ENCODE data around the gene ZNF33A.
A peak's percentile ranks its signal among the peaks of the same experiment; 100 is the strongest.
"Not testable (repeated sequence)": the region's sequence is repeated elsewhere in the genome, so short reads cannot be mapped to it uniquely, and the experiment has no call there.

The ZNF33A gene

GRCh38 chr10:38045129-38045528, 34.7 kb downstream of the ZNF33A start:
- DNase-seq (ENCODE audit: low read depth) = no peak

GRCh38 chr10:38047666-38048065, 37.2 kb downstream of the ZNF33A start:
- DNase-seq (ENCODE audit: low read depth) = no peak

GRCh38 chr10:38050212-38050611, 39.7 kb downstream of the ZNF33A start:
- no peak for DNase-seq (ENCODE audit: low read depth)

- DNase-seq (ENCODE audit: low read depth) = no peak
These were observed 43.9 kb downstream of the ZNF33A start for GRCh38 chr10:38054361-38054797.

GRCh38 chr10:38055274-38055894, 44.9 kb downstream of the ZNF33A start:
- DNase-seq (ENCODE audit: low read depth) = not testable (repeated sequence)

- DNase-seq (ENCODE audit: low read depth) = not testable (repeated sequence)
These were observed 59.2 kb downstream of the ZNF33A start for GRCh38 chr10:38069663-38070062.

- no peak for DNase-seq (ENCODE audit: low read depth)
These were observed 60.0 kb downstream of the ZNF33A start for GRCh38 chr10:38070501-38070900.

- DNase-seq (ENCODE audit: low read depth) = no peak
These were observed 62.1 kb downstream of the ZNF33A start for GRCh38 chr10:38072552-38072951.

GRCh38 chr10:38076687-38077086, 66.2 kb downstream of the ZNF33A start:
- DNase-seq (ENCODE audit: low read depth) = no peak

GRCh38 chr10:38093318-38093717, 82.8 kb downstream of the ZNF33A start:
- not testable (repeated sequence) for DNase-seq (ENCODE audit: low read depth)

- DNase-seq (ENCODE audit: low read depth) = no peak
These were observed 83.3 kb downstream of the ZNF33A start for GRCh38 chr10:38093816-38094157.

- DNase-seq (ENCODE audit: low read depth) = peak; percentile 84
These were observed 83.9 kb downstream of the ZNF33A start, which contains the start of gene ZNF37A for GRCh38 chr10:38094158-38094926. Gene ZNF37A, plus strand, starts transcription at chr10:38094337. Its CDS starts 2,281 bp downstream, at chr10:38096618.

- no peak for DNase-seq (ENCODE audit: low read depth)
These were observed 84.6 kb downstream of the ZNF33A start for GRCh38 chr10:38094927-38095574.

GRCh38 chr10:38102880-38103279, 92.4 kb downstream of the ZNF33A start:
- no peak for DNase-seq (ENCODE audit: low read depth)

- no peak for DNase-seq (ENCODE audit: low read depth)
These were observed 93.3 kb downstream of the ZNF33A start for GRCh38 chr10:38103756-38104155.

- no peak for DNase-seq (ENCODE audit: low read depth)
These were observed 101.7 kb downstream of the ZNF33A start for GRCh38 chr10:38112159-38112558.

Measured in stimulated activated CD8-positive, alpha-beta memory T cell treated with anti-CD3 and anti-CD28 coated beads, Interleukin-12 subunit alpha, Interleukin-12 subunit beta, amount 100 ng/mL, for 1 hour (primary cell).